H1 (cell line): Measurements from ENCODE around the gene FREM2.

ENCODE experiments used
- CBX5 ChIP-seq: fragments of 300-800, 300-1000 bp; sonication (generic); IDR thresholded peaks from 2 replicates; pipeline ENCODE4 v1.7.1; 2016; ENCODE audit warnings: antibody characterized with exemption, low read length, low read depth
- CEBPB ChIP-seq: IDR thresholded peaks from 2 replicates; pipeline ENCODE4 v1.6.1; 2012; ENCODE audit warnings: low read depth, low read length
- CHD1 ChIP-seq: IDR thresholded peaks from 2 replicates; pipeline ENCODE4 v1.6.1; 2012; ENCODE audit warnings: low read depth, low read length, improper control_type of control experiment
- EZH2 ChIP-seq: fragments of 200-600 bp; sonication (generic); IDR thresholded peaks from 2 replicates; pipeline ENCODE4 v1.7.1; 2012; ENCODE audit warnings: low read depth, mild to moderate bottlenecking, moderate library complexity, low read length, inconsistent platforms; ENCODE audit not compliant: severe bottlenecking
- FOSL1 ChIP-seq: IDR thresholded peaks from 2 replicates; pipeline ENCODE4 v1.6.1; 2011; ENCODE audit warnings: mild to moderate bottlenecking, low read depth, low read length, moderate library complexity; ENCODE audit not compliant: insufficient read depth
- GABPA ChIP-seq: IDR thresholded peaks from 2 replicates; pipeline ENCODE4 v1.6.1; 2011; ENCODE audit warnings: mild to moderate bottlenecking, low read length, moderate library complexity, borderline replicate concordance; ENCODE audit not compliant: insufficient read depth
- HDAC2 ChIP-seq, 2 experiments: fragments of 300-600 bp in 1 of 2; sonication (generic) in 1 of 2; IDR thresholded peaks; 2 replicates each; pipeline ENCODE4 v1.6.1; 2011 to 2012; ENCODE audit warnings: low read depth in 2 of 2, low read length in 2 of 2, mild to moderate bottlenecking in 2 of 2, moderate library complexity in 2 of 2, borderline replicate concordance in 1 of 2, inconsistent platforms in 1 of 2
- PHF8 ChIP-seq: fragments of 200-600 bp; sonication (generic); conservative IDR thresholded peaks from 2 replicates; pipeline ENCODE4 v1.7.1; 2012; ENCODE audit warnings: low read depth, mild to moderate bottlenecking, inconsistent platforms, low read length, moderate library complexity
- POLR2A ChIP-seq, 2 experiments: IDR thresholded peaks; 1 replicate in 1 of 2; 2 replicates in 1 of 2; pipeline ENCODE4 v1.6.1; 2011; ENCODE audit warnings: low read depth in 2 of 2, low read length in 2 of 2, mild to moderate bottlenecking in 2 of 2; ENCODE audit errors: control extremely low read depth in 1 of 2
- POLR2AphosphoS5 ChIP-seq: IDR thresholded peaks from 2 replicates; pipeline ENCODE4 v1.6.1; 2011; ENCODE audit warnings: low read depth, low read length
- SP4 ChIP-seq: IDR thresholded peaks from 2 replicates; pipeline ENCODE4 v1.6.1; 2012; ENCODE audit warnings: low read length, inconsistent platforms
- SRF ChIP-seq: IDR thresholded peaks from 2 replicates; pipeline ENCODE4 v1.6.1; 2011; ENCODE audit warnings: mild to moderate bottlenecking, low read depth, low read length, moderate library complexity
- TAF7 ChIP-seq: optimal IDR thresholded peaks from 2 replicates; pipeline ENCODE3; 2011; ENCODE audit warnings: low read depth, mild to moderate bottlenecking, inconsistent platforms, low read length, moderate library complexity, borderline replicate concordance
- TF ChIP-seq, protein P1 (sequence below), 3 experiments: IDR thresholded peaks; 1 replicate in 2 of 3; 2 replicates in 1 of 3; pipeline versions ENCODE4 v1.5.1 to v1.6.1; 2011; ENCODE audit warnings: low read length in 3 of 3, mild to moderate bottlenecking in 3 of 3, inconsistent platforms in 2 of 3, low read depth in 1 of 3, moderate library complexity in 1 of 3; ENCODE audit not compliant: insufficient read depth in 1 of 3; ENCODE audit errors: control extremely low read depth in 1 of 3

DNA sequence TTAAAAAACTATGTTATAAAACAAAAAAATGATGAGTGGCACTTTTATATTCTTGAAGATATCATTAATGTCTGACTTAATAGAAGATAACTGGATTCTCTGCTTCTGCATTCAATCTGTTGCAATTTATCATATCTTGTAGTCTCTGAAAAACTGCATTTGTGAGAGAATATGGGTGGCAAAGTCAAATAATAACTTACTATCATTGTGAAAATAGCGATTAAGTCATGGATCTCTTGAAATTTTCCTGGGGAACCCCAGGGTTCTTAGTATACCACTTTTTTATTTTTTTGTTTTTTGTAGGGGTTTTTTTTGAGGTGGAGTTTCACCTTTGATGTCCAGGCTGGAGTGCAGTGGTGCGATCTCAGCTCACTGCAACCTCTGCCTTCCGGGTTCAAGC is 176.7 kb downstream of the FREM2 start:
- TF ChIP-seq TAF7: no peak
- TF ChIP-seq SP4: no peak
- TF ChIP-seq, protein P1, sequence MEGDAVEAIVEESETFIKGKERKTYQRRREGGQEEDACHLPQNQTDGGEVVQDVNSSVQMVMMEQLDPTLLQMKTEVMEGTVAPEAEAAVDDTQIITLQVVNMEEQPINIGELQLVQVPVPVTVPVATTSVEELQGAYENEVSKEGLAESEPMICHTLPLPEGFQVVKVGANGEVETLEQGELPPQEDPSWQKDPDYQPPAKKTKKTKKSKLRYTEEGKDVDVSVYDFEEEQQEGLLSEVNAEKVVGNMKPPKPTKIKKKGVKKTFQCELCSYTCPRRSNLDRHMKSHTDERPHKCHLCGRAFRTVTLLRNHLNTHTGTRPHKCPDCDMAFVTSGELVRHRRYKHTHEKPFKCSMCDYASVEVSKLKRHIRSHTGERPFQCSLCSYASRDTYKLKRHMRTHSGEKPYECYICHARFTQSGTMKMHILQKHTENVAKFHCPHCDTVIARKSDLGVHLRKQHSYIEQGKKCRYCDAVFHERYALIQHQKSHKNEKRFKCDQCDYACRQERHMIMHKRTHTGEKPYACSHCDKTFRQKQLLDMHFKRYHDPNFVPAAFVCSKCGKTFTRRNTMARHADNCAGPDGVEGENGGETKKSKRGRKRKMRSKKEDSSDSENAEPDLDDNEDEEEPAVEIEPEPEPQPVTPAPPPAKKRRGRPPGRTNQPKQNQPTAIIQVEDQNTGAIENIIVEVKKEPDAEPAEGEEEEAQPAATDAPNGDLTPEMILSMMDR (IDR thresholded peaks at IDR 0.05; ENCODE audit: control extremely low read depth in 1 of 3, insufficient read depth in 1 of 3, low read depth in 1 of 3, low read length in 3 of 3): no peak
- no peak for TF ChIP-seq HDAC2 (IDR thresholded peaks at IDR 0.05; ENCODE audit: borderline replicate concordance in 1 of 2, low read depth in 2 of 2, low read length in 2 of 2)
- TF ChIP-seq GABPA: no peak
- no peak for TF ChIP-seq CBX5
- no peak for TF ChIP-seq SRF
- TF ChIP-seq CHD1: no peak
- no peak for TF ChIP-seq PHF8
- no peak for TF ChIP-seq POLR2AphosphoS5
- no peak for TF ChIP-seq CEBPB
- no peak for TF ChIP-seq EZH2
- TF ChIP-seq POLR2A (IDR thresholded peaks at IDR 0.05; ENCODE audit: control extremely low read depth in 1 of 2, low read depth in 2 of 2, low read length in 2 of 2): no peak
- TF ChIP-seq FOSL1: no peak
